ENCODE data around the gene IL17D.

DNA sequence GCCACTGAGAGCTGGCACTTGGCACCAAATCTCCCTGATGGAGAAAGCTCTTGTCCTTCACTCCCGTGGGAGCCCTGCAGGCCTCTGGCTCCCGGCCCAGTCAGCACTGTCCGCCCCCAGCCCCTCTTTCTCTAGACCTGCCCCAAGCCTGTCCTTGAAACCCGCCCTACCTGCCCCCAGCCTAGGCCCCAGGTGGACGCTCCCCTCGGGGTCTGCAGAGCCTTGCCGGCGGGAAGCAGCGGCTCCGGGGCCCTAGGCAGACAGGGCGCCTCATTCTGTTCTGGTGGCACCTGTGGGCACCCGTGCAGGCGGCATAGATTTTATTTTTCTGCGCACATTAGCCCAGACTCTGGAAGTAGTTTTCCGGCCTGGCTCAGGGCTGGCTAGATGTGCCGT, 17.6 kb downstream of the IL17D start:
- TF ChIP-seq POLR2A (IDR thresholded peaks at IDR 0.05) (no peak), CTCF (IDR thresholded peaks at IDR 0.05) (no peak), POLR2AphosphoS5 (IDR thresholded peaks at IDR 0.05) (no peak), EP300 (IDR thresholded peaks at IDR 0.05) (no peak)
